HG03159 (cell line): ENCODE results near the gene CAMTA1.

Experiments
- ATAC-seq: cut with Tn5 transposase; IDR thresholded peaks from one replicate; pipeline ENCODE4 v1.9.1; 2021; ENCODE audit warnings: mild to moderate bottlenecking, moderate library complexity; ENCODE audit not compliant: unreplicated experiment

CAMTA1 gene

DNA sequence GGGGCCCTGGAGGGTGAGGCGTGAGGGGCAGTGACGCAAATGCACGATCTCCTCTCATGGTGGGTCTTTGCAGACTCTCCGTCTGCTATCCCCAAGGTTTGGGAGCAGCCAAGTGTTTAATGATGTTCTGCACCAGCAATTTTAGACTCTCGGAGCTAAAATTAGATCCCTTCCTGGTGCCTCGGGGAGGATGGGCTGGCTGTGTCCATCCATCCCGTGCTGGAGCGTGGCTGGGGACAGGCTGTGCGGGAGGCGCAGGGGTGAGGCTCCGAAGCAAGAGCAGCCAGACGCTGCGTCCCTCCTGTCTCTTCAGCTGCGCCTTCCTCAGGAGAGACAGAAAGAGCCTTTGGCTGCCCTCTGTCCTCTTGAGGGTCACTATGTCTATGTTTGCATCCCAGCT lies 387.6 kb downstream of the CAMTA1 start:
- no peak for ATAC-seq

DNA sequence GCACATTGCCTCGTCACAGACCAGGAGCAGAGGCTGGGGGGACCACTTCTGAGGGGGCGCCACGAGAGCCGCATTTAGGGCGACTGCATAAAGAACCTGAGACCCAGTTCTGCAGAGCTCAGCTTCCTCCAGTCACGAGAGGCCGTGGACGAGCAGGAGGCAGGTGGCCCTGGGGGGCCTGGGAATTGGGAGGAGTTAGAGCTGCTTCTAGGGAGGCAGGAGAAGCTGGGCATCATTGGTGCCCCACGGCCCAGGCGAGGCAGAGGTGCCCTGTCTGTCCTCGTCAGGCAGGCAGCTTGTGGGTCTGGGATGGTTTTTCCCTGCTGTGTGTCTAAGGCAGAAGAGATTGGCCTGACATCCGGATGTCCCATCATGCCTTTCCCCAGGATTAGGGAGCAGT lies 389.3 kb downstream of the CAMTA1 start:
- no peak for ATAC-seq

DNA sequence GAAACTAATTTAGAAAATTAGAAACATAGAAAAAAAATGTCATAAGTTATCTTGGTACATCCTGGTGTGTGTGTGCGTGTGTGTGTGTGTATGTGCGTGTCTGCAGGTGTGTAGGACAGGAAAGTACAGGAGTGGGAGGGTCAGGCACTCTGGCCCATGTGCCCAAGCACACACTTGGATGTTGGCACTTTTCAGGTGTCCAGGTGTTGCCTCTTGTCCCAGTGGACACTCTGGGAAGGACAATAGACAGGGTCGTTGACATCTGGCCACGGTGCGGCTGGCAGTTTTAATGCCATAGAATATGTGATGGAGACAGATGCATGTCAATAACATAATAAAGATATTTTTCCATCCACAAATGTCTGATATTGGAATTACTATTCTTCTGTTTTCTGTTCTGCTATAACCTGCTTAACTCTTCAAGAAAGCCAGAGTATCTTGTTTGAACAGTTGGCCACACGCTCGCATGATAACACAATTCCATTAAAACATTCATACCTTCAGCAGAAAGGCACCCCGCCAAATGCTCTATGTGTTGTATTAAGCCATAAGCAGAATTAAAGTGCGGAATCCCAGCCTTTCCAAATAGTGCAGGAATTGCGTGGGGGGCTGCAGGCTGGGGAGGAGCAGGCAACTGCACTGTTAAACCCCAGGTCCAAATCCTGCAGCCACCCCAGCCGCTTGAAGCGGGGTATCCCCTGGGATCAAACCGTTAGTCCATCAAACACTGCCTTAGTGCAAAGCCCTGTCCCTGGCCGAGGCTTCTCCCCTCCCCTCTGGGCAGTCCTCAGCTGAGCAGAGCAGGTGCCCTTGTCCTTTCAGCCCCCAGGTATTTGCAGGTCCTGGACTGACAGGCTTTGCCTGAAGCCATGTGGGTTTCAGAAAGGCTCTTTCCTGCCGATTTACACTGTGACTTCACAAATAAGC lies 390.0 kb downstream of the CAMTA1 start:
- no peak for ATAC-seq

DNA sequence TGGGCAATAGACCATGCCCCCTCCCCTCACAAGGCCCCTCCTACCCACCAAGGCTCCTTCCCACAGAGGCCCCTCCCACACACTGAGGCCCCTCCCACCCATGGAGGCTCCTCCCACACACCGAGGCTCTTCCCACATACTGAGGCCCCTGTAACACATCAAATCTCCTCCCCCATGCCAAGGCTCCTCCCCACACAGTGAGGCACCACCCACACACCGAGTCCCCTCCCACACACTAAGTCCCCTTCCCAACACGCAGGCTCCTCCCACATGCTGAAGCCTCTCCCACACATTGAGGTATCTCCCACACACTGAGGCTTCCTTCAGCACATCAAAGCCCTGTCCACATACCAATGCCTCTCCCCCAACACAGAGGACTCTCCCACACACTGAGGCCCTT lies 391.8 kb downstream of the CAMTA1 start:
- ATAC-seq: no peak

DNA sequence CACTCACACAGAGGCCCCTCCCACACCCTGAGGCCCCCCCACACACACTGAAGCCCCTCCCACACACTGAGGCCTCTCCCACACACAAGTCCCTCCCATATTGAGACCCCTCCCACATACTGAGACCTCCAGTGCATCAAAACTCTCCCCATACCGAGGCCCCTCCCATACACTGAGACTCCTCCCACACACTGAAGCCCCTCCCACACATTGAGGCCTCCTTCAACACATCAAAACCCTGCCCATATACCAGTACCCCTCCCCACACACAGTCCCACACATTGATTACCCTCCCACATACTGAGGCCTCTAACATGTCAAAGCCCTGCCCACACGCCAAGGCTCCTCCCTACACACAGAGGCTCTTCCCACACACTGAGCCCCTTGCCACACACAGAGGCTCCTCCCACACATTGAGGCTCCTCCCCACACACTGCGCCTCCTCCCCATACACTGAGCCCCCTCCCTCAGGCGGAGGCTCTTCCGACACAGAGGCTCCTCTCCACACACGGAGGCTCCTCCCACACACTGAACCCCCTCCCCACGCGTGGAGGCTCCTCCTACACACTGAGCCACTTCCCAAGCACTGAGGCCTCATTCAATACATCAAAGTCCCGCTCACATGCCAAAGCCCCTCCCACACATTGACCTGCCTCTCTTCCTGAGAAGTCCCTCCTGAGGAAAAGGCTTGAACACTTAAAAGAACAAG lies 392.3 kb downstream of the CAMTA1 start:
- no peak for ATAC-seq

DNA sequence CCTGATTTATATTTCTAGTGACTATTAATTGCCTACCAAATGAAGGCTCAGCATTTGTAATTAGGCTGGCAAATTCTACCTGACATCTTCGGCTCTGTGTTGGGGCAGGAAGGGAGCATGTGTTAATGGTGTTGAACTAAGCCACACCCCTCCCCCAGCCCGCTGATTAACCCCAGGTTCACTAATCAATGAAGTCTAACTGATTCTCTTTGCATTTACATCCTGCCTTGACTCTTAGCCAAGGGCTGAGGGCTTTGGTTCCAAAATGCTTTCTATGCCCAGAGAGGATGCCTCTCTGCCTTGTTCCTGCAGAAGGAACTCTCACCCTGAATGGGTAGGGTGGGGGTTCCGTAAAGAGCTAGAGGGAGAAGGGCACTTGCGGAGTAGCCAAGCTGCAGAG lies 393.1 kb downstream of the CAMTA1 start:
- no peak for ATAC-seq

DNA sequence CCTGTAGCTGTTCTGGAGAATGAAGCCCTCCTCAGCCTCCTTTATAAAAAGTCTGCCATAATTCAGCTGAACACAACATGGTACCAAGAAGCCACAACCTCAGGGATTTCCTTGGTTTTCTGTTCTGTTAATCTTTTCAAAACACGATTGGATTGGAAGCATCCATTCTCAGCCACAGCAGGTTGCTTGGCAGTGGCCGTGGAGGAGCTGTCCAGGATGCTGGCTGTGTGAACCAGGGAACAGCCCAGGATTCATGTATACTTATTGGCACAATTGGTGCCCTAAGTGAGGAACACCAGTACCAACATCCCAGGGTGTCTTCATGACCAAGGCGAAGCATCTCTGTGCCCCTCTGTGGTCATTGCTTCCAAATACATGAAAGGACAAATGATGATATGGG lies 393.5 kb downstream of the CAMTA1 start:
- no peak for ATAC-seq

DNA sequence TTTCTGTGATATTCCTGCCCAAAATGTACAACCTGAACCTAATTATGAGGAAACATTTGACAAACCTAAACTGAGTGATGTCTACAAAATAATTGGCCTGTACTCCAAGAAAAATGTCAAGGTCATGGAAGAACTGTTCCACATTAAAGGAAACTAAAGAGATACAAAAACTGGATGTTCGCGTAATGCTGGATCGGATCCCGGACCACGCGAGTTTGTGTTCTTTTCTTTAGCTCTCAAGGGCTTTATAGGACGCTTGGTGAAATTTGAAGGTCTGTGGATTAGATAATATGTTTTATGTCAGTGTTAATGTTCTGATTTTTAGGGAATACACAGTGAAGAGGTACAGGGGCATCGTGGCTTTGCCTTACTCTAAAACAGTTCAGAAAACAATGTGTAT lies 400.5 kb downstream of the CAMTA1 start:
- ATAC-seq: no peak

DNA sequence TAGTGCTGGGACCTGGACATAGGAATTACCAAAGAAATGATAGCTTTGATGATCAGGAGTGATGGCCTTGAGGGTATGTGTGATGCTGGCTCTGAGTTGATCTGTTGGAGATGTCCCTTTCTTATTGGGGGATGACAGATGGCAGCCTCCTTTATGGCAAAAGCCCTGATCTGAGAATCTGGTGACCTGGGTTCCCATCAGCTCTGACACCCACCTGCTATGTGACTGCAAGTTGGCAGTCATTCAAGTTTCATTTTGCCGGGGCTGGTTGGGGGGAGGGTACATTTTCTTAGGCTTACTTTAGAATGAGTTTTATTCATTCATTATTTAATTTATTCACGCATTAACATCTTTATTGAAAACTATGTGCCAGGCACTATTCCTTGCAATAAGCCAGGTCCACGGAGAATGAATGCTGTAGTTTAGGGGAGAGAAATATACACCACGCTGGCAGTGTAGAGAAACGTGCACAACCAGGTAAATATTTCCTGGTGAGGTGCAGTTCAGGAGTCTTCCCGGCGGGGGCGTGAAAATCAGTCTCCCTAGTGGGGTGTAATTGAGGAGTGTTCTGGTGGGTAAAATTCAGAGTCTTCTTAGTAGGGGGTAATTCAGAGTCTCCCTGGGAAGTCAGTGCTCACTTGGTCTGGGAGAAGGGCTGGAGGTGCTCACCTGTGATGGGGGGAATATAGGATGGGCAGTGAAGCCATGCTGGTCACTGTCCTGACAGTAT lies 401.3 kb downstream of the CAMTA1 start:
- no peak for ATAC-seq

DNA sequence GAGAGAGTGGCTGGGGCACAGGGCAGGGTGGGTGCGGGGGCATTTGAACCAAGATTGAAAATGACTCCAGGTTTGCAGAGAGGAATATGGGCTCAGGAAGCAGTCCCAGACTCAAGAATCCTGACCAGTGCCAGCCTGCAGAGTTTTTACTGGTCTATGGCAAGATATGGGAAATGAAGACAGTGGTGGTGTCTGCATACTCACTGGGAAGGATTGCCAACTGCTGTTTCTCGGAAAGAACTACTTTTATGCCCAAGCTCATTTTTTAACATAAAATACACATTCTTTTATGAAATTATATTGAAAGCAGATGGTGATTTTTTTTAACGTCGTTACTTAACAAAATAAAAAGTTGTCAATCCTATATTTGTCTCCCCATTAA lies 401.8 kb downstream of the CAMTA1 start:
- no peak for ATAC-seq

DNA sequence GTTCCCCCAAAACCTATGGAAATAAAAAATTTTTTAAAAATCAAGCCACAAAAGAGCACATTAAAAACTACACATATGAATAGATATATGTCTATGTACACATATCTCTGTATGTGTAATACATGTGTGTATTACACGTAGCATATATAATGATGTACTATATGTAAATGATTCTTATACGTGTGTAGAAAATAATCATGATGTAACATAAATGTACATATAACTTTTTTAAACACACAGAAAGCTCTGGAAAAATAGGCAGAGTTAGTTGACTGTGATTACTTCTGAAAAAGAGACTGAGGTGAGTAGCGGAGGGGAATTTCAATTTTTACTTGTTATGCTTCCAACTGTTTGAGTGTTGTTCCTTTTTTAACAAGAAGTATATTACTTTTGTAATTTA lies 405.0 kb downstream of the CAMTA1 start:
- no peak for ATAC-seq

DNA sequence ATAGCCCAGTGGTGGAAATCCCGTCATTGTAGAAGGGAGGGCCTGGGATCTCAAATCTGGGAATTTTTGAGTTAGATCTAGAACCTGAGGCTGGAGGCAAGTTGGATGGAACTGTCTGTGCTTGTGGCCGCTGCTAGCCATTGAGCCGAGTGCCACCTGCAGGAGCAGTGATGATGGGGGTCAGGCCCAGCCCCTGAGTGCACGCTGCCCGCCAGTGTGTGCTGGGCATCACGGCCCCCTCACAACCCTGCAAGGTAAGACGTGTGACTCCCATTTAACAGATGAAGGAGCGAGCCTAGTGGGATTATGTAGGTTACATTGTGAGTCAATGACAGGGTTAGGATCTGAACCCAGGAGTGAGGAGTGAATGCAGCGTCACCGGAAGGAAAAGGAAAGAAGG lies 407.2 kb downstream of the CAMTA1 start:
- no peak for ATAC-seq

DNA sequence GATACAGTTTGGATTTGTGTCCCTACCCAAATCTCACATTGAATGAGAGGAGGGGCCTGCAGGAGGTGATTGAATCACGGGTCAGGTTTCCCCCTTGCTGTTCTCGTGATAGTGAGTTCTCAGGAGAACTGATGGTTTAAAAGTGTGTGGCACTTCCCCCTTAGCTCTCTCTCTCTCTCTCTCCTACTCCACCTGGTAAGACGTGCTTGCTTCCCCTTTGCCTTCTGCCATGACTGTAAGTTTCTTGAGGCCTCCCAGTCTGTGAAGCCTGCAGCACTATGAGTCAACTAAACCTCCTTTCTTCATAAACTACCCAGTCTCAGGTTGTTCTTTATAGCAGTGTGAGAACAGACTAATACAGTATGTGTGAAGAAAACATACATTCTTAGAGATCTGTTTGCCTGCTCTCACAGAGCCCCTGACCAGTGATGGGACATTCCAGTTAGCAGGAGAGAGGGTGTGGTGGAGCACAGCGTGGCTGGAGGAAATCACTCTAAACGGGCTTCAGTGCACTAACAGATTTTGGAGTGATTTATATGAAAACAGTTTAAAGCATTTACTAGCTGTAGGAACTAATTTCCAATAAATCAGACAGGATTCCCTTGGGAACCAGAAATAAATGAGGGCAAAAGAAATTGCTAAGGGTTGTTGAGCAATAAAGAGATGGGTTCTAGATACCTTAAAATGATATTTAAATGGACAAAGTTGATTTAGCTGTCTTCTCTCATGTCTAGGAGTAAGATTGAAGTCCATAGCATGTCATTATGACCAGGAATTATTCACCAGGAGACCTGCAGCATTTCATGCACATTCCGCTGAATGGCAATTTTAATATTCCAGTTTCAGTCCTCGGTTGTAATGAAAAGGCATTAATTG lies 411.0 kb downstream of the CAMTA1 start:
- no peak for ATAC-seq

DNA sequence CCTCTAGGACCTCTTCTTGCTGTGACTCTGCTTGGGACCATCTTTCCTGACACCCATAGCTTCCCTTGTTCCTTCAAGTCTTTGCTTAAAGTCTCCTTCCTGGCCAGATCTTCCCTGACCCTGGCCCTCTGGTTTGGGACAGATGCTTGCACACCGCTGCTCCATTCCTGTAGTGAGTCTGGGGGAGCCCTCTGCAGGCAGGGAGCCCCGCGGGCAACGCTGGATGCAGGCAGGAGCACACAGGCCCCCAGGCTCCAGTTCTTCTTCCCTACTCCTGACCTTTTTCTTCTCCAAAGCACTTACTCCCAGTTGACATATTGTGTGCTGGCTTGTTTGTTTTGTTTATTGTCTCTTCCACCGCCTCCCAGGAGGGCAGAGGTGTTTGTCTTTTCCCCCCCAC lies 413.4 kb downstream of the CAMTA1 start:
- no peak for ATAC-seq

DNA sequence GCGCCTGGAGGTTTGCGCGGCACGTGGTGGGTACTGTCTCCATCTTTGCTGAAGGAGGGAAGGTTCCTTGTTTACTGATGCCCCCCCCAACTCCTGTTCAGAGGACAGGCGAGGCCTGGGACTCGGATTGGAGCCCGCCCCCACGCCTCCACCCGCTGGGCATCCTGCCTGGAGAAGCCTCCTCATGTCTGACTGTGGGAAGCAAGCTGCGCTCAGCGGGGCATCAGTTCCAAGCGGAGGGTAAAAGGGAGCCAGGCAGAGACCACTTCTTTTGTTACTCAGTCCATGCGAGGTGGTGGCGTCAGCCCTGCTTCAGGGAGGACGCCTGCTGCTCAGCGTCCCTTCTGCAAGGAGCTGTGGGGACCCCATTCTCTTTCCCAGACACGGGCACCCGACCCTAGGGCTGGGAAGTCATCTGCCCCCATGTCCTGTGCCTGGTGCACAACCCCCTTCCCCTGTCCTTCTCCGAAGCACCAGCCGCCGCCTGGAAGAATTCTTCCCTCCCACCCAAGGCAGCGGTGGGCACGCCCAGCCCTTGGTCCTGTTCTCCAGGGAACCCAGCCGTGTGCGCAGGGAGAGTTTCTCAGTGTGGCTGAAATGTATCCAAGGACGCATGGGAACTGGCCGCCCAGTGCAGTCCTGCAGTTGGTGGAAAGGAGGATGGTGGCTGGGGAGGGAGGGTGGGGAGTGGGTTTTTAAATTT lies 414.0 kb downstream of the CAMTA1 start:
- ATAC-seq: no peak

DNA sequence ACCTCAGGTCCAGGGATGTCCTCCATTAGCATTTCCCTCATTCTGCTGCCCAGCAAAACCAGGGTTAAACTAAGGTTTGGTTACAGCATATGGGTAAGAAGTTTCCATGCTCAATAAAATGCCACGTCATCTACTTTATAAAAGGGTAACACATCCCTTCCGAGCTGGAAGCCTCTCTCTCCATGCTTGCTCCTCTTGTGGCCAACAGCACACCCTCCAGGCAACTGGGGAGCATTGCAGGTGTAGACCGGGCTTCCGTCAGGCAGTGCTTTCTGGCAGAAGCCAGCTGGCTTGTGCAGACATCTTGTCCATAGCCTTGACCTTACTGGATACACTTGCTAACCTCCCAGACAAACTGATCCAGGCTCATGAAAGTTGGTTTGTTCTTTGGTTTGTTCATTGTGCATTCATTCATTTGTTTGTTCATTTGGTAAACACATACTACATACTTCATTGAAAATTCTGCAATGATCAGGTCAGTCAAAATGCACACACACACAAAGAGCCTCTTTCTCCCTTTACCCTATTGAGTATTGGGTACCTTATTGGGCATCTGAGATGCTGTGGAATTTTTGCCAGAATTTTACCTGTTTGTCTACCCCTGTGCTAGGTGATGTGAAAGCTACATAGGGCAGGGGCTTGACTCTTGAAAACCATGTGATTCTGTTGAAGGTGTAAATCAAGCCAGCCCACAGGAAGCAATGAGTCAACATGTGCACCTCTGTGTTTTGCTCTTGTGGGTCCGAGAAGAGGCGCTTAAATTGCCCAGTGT lies 422.8 kb downstream of the CAMTA1 start:
- ATAC-seq: no peak

DNA sequence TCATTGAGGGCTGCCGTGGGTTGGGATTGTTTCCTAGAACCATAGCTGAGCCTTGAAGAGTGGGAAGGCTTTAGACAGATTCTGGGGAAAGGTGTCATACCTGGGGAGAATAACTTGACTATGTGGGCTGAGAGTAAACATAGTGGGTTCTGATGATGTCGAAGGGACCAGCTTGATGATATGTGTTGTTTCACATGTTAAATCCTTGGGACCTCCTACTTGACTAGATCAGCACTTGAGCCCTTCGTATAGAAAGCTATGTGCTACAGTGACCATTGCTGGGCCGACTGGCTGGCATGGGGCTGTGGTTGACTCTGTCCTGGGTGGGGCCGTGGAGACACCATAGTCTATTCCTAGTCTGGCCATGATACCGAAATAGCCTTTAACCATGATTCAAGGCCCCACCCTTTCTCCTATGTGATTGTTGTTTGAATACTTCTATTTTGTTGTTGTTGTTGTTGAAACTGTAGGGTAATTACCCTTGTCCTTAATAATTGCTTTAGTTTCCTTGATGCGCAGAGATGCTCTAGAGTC lies 423.5 kb downstream of the CAMTA1 start:
- ATAC-seq: no peak

DNA sequence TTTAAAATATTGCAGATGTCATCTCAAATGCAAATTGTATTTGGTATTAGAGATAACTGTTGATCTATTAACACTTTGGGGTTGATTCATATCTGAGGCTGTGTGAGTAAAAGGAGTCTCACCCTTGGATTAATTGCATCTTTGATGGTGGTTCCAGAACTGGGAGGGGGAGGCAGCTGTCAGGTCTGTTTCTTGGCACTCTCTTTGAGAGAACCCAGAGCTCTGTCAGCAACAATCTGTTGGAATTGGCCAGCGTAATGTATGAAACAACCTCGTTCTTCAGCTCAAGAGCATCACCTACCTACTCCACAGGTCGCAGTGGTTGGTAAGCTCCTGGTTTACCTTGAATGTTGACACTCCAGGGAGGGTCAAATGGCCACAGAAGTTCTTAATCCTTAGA lies 424.1 kb downstream of the CAMTA1 start:
- no peak for ATAC-seq

DNA sequence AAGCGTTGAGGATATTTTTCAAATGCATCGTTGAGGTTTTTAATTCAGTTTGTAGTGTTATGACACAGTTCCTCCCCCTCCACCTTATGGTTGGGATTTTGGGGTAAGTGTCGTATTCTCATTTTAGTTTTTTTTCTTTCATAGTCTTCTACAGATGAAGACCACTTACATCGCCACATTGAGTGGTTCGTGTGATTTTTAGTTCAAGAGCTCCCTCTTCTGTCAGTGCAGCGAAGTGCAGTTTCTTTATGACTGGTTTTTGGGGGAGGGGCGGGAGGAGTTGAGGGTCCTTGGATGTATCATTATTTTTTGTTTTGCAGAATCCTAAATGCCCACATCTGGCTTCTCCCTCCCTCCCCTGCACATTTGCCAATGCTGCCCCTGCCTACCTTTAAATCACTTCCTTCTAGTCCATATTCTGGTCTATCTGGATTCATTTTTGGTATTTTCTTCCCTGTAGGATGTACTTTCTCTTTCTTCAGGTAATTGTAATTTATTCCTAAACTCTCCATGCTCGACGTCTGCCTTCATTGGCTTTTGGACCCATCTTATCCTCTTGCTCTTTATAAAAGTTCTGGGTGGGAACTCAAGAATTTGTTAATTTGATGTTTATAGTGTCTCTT lies 433.1 kb downstream of the CAMTA1 start:
- no peak for ATAC-seq
